GM12873 (cell line): ENCODE results near the gene ACSS1.

Experiments
- CTCF ChIP-seq: IDR thresholded peaks from 2 replicates; pipeline ENCODE4 v1.5.1; 2012; ENCODE audit warnings: low read depth, mild to moderate bottlenecking, moderate library complexity, low read length, control low read depth; ENCODE audit not compliant: insufficient read depth; ENCODE audit errors: missing control alignments

Gene ACSS1

DNA sequence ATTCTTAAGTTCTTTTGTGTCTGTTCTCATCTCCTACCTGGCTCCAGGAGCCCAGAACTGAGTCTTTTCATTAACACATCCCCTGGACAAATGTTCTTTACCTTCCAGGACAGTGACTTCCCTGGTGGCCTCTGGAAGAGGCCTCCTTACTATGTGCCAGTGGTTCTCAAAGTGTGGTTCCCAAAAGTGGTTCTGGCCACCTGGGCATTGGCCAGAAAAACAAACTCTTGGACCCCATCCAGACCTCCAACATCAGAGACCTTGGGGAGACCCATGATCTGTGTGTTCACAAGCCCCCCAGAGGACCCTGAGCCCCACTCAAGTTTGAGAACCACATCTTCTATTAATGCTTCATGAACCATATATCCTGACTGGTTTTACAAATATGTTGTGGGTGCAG, 31.2 kb upstream of the ACSS1 start:
- TF ChIP-seq CTCF = no peak

DNA sequence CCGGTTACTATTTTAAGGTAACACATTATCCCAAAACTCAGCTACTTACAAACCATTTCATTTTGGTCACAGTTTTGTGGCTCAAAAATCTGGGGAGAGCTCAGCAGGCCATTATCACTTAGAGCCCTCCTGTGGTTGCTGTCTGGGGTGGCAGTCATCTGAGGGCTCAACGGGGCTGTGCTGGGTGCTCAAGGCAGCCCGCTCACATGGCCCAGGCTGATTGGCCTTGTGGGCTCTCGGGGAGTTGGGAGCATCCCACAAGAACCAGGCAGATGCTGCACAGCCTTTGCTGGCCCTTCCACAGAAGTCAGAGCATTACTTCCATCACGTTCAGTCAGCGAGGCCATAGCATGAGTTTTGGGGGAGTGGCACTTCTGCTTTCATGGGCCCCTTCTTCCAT, 30.3 kb upstream of the ACSS1 start:
- TF ChIP-seq CTCF = no peak

DNA sequence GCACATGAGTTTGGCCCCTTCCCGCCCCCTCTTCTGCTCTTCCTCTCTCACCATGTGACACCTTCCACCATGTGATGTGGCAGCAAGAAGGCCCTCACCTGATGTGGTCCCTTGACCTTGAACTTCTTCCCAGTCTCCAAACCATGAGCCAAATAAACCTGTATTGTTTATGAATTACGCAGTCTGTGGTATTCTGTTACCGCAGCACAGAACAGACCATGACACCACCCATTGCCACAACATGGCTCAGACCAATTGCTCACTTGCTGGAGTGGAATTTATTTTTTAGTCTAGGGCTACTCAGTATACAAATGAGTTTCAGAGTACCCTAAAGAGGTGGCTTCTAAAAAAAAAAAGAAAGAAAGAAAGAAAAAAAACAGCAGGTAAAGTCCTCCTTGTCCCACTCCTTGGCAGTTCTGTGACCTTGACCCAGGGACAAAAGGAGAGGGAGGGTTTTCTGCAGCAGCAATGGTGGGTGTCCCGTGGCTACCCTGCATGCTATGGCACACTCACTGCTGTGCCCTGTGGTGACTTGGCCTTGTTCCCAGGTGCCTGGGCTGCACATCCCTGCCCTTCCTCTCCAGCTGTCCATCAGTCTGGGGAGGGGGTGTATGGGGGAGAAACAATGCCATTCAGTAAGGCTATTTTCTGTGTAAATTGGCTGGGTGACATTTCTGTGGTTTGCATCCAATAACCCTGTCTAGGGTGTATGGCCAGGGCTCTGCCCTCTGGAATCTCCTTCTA, 29.4 kb upstream of the ACSS1 start:
- no peak for TF ChIP-seq CTCF

GRCh38 chr20:25085756-25086495, 28.0 kb upstream of the ACSS1 start:
- TF ChIP-seq CTCF = no peak

DNA sequence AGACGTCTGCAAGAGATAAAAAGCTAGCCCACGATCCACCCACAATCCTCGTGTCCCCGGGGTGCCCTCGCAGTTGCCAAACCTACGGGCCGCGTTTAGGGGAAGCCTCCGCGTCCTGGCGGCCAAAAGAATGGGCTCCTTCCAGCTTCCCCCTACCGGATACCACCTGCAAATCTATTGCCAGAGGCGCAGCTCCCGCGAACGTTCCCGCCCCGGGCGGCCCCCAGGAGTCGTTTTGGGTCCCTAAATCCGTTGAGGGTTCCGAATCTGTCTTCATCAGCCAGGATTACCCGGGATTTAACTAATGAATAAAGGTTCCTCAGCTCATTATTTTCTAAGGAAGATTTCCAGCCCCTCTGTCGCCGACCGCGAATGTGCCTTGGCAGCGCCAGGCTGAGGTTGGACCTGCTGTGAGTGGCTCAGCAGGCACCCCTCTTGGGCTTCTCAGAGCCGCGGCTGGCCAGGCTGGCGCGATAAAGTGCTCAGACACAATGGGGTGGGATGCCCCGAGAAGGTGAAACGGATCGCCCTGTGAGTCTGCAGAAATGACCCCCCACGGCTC, 26.8 kb upstream of the ACSS1 start:
- TF ChIP-seq CTCF = no peak

GRCh38 chr20:25083773-25084625, 26.1 kb upstream of the ACSS1 start:
- TF ChIP-seq CTCF = no peak

DNA sequence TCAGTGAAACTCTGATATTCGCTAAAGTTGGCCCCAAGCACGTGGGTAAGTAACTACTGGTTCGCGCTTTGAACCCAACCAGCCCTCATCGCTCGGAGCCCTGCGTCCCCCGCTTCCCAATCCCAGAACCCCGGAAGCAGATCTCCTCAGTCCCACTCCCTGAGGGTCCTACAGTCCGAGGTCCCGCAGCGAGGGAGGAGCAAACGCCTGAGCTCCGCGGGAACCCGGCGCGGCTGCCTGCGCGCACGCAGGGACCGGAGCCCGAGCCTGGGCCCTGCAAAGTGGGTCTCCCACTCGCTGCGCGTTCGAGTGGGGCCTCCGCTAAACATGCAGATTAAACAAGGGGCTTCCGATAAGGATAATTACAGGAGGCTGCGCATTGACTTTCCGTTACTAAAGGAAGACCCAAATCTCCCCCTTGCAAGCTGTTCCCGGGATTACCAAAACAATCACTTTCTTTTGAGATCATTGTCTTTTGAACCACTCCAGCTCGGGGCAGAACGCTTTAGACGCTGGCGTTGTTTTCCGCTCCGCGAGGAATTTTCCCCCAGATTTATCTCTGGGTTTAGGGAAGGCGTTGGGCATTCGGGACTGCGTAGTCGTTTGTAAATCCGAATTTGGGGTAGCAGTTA, 25.3 kb upstream of the ACSS1 start:
- TF ChIP-seq CTCF = no peak
